ENCODE results near the gene SLU7. TPM values are rescaled to one million over a fixed set of nuclear protein-coding genes. Genes with fewer than 3 reads are reported as not detected.

Gene SLU7
- total RNA-seq, 1 experiment from 2014 or later = 33.3 TPM

GRCh38 chr5:160359242-160359641 is 59.6 kb downstream of the SLU7 start:
- TF ChIP-seq, protein P1, sequence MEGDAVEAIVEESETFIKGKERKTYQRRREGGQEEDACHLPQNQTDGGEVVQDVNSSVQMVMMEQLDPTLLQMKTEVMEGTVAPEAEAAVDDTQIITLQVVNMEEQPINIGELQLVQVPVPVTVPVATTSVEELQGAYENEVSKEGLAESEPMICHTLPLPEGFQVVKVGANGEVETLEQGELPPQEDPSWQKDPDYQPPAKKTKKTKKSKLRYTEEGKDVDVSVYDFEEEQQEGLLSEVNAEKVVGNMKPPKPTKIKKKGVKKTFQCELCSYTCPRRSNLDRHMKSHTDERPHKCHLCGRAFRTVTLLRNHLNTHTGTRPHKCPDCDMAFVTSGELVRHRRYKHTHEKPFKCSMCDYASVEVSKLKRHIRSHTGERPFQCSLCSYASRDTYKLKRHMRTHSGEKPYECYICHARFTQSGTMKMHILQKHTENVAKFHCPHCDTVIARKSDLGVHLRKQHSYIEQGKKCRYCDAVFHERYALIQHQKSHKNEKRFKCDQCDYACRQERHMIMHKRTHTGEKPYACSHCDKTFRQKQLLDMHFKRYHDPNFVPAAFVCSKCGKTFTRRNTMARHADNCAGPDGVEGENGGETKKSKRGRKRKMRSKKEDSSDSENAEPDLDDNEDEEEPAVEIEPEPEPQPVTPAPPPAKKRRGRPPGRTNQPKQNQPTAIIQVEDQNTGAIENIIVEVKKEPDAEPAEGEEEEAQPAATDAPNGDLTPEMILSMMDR (conservative IDR thresholded peaks at IDR 0.05) = no peak
- Histone ChIP-seq H4K5ac (ENCODE audit: insufficient read length, low read depth, low read length) (no peak overlapping the region), H3K14ac (ENCODE audit: insufficient read depth, low read length) (no peak overlapping the region), H3K27ac (ENCODE audit: insufficient read length, low read depth, low read length) (no peak overlapping the region), H4K20me1 (ENCODE audit: control insufficient read depth, insufficient read depth, insufficient read length) (no peaks in the 10 kb centered on the region), H3K4me2 (ENCODE audit: insufficient read depth, insufficient read length, low read length) (no peak overlapping the region), H3K23me2 (ENCODE audit: insufficient read length, low read depth, low read length, poor library complexity, severe bottlenecking) (no peaks in the 10 kb centered on the region), H2BK5ac (ENCODE audit: insufficient read length, low read length) (no peak overlapping the region), H3K79me1 (ENCODE audit: insufficient read depth, low read depth, low read length, poor library complexity, severe bottlenecking) (no peaks in the 10 kb centered on the region), H3K56ac (ENCODE audit: insufficient read length, low read depth, low read length) (no peak overlapping the region), H4K91ac (ENCODE audit: insufficient read length, low read depth, low read length) (no peak overlapping the region), H2BK12ac (ENCODE audit: insufficient read length, low read depth, low read length) (no peak overlapping the region), H3K4ac (ENCODE audit: low read depth, low read length) (no peak overlapping the region), H4K8ac (replicated peaks; ENCODE audit: insufficient read length, low read depth, low read length) (no peak overlapping the region), H3K27me3 (ENCODE audit: insufficient read depth, low read length) (no peaks in the 10 kb centered on the region), H3T11ph (ENCODE audit: low read length) (no peak overlapping the region), H2AFZ (ENCODE audit: low read length) (no peak overlapping the region), H3K18ac (ENCODE audit: insufficient read length, low read depth, low read length) (no peak overlapping the region), H2AK5ac (ENCODE audit: insufficient read length, low read length) (no peak overlapping the region), H2BK120ac (ENCODE audit: low read depth, low read length, poor library complexity, severe bottlenecking) (no peak overlapping the region), H3K9me3 (ENCODE audit: control insufficient read depth, low read depth, low read length) (no peaks in the 10 kb centered on the region), H3K23ac (ENCODE audit: insufficient read length, low read depth, low read length) (no peak overlapping the region), H2BK20ac (ENCODE audit: low read depth, low read length, poor library complexity, severe bottlenecking) (no peak overlapping the region), H2BK15ac (ENCODE audit: low read depth, low read length) (no peak overlapping the region), H3K9ac (ENCODE audit: extremely low read depth, insufficient read length, low read length) (no peak overlapping the region), H3K79me2 (ENCODE audit: insufficient read depth, low read length) (no peaks in the 10 kb centered on the region), H3K4me1 (ENCODE audit: insufficient read depth, low read length) (0 out of 2 replicates have a peak, but pooled peaks cover 2% of the 10 kb centered on the region)
- Mint-ChIP-seq H3K27me3 (ENCODE audit: low read depth) (peaks cover 3% of the 10 kb centered on the region), H3K4me3 (no peak overlapping the region), H3K4me1 (peaks cover 9 to 23% of the 10 kb centered on the region in 2 experiments), H3K36me3 (ENCODE audit: insufficient read depth in 1 of 3, low read depth in 3 of 3) (no peaks in the 10 kb centered on the region), H3K9me3 (no peaks in the 10 kb centered on the region), H3K27ac (no peak overlapping the region)
- no peak for DNase-seq
- WGBS (ENCODE audit: extremely low coverage, insufficient read length, low lambda C conversion rate) = no CpG with 5 or more reads among the region's 1 CpG

Measured in H9 (cell line).